ENCODE results near the gene PITPNM3.

GRCh38 chr17:6470146-6470718, 86.1 kb downstream of the PITPNM3 start:
- TF ChIP-seq POLR2AphosphoS5 (IDR thresholded peaks at IDR 0.05; ENCODE audit: low read depth, low read length), result no peak
- TF ChIP-seq TAF1 (IDR thresholded peaks at IDR 0.05; ENCODE audit: borderline replicate concordance, low read depth, low read length), result no peak

All from GM12892 (cell line).